ENCODE data around the gene CEP63. TPM values are rescaled to one million over a fixed set of nuclear protein-coding genes. Genes with fewer than 3 reads are reported as not detected.

CEP63 gene
- polyA plus RNA-seq, 1 experiment = 16.3 TPM

DNA sequence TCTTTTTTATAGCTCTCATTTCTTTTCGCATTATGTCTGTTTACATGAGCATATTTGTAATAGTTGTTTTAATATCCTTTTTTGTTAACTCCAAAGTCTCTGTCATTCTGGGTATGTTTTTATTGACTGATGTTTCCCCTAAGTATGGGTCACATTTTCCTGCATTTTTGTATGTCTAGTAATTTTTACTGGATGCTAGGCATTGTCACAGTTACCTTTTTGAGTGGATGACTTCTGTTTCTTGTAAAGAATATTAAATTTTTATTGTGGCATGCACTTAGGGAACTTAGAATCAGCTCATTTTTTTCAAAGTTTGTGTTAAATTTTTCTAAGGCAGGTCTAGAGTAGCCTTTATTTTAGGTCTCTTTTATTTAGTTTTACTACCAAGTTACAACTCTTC, 40.8 kb upstream of the CEP63 start:
- no peak overlapping the region for H3K4me3 ChIP-seq (ENCODE audit: low read depth, low read length)
- H3K27me3 ChIP-seq (ENCODE audit: control insufficient read depth, insufficient read depth, low read length) = no peaks in the 10 kb centered on the region
- no peaks in the 10 kb centered on the region for H3K9me3 ChIP-seq (ENCODE audit: control insufficient read depth, insufficient read depth, low read length)
- no peak for DNase-seq (ENCODE audit: low read depth, low spot score)
- TF ChIP-seq, protein P1, sequence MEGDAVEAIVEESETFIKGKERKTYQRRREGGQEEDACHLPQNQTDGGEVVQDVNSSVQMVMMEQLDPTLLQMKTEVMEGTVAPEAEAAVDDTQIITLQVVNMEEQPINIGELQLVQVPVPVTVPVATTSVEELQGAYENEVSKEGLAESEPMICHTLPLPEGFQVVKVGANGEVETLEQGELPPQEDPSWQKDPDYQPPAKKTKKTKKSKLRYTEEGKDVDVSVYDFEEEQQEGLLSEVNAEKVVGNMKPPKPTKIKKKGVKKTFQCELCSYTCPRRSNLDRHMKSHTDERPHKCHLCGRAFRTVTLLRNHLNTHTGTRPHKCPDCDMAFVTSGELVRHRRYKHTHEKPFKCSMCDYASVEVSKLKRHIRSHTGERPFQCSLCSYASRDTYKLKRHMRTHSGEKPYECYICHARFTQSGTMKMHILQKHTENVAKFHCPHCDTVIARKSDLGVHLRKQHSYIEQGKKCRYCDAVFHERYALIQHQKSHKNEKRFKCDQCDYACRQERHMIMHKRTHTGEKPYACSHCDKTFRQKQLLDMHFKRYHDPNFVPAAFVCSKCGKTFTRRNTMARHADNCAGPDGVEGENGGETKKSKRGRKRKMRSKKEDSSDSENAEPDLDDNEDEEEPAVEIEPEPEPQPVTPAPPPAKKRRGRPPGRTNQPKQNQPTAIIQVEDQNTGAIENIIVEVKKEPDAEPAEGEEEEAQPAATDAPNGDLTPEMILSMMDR (IDR thresholded peaks at IDR 0.05; ENCODE audit: low read depth, low read length) = no peak
- no peak overlapping the region for H3K27ac ChIP-seq (ENCODE audit: low read depth, low read length)
- ChIA-PET CTCF (interaction anchor here (0.6 to 2.3 kb wide), 3 partner anchors 30 to 262 kb away, joined by 4 to 13 read pairs (median 11); no protein-coding TSS in a partner anchor), POLR2A (interaction anchor here (1.0 to 1.3 kb wide), 2 partner anchors 17 to 70 kb away, joined by 3 to 4 read pairs; no protein-coding TSS in a partner anchor)

DNA sequence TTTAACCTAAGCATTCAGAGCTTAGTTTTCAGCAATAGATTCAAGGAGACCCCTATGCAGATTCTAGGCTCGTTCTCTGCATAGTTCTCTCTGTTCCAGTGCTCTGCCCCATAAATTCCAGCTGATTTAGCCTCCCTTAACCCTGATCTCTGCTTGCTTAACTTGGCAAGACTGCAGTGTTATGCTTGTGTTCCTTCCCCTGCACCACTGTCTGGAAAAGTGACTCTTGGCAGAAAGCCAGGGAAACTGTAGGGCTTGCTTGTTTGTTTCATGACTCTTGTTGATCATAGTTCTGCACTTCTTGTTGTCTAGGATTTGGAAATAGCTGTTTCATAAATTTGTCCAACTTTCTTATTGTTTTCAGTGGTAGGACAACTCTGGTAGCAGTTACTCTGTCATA, 40.2 kb upstream of the CEP63 start:
- ChIA-PET CTCF (interaction anchor here (1.1 to 2.3 kb wide), 4 partner anchors 9 to 137 kb away, joined by 3 to 13 read pairs (median 7); no protein-coding TSS in a partner anchor), POLR2A (interaction anchor here (0.6 to 1.3 kb wide), 5 partner anchors 16 to 81 kb away, joined by 3 to 5 read pairs (median 4); no protein-coding TSS in a partner anchor)
- H3K27ac ChIP-seq (ENCODE audit: low read depth, low read length) = no peak overlapping the region
- H3K27me3 ChIP-seq (ENCODE audit: control insufficient read depth, insufficient read depth, low read length) = no peaks in the 10 kb centered on the region
- no peak overlapping the region for H3K4me3 ChIP-seq (ENCODE audit: low read depth, low read length)
- TF ChIP-seq, protein P1 (IDR thresholded peaks at IDR 0.05; ENCODE audit: low read depth, low read length) = no peak
- H3K9me3 ChIP-seq (ENCODE audit: control insufficient read depth, insufficient read depth, low read length) = no peaks in the 10 kb centered on the region
- DNase-seq (ENCODE audit: low read depth, low spot score) = no peak

DNA sequence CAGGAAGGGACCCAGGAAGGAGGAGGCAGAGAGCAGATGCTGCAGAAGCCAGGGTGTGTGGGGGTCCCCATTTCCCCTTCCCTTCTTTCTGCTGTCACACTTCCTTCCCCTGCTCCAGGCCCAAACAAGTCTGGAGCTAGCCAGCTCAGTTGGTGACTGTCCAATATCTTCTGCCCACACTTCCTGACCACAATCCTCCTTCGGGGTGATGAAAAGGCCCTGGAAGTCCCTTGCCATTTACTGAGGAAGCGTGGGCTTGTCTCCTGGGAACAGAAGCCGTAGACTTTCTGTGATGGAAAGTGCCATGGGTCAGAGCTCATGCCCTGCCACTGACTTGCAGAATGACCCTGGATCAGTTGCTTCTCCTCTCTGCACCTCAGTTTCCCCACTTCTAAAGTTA, 39.1 kb upstream of the CEP63 start:
- H3K9me3 ChIP-seq (ENCODE audit: control insufficient read depth, insufficient read depth, low read length) = no peaks in the 10 kb centered on the region
- no peaks in the 10 kb centered on the region for H3K27me3 ChIP-seq (ENCODE audit: control insufficient read depth, insufficient read depth, low read length)
- no peak for DNase-seq (ENCODE audit: low read depth, low spot score)
- ChIA-PET POLR2A (interaction anchor here (1.0 to 1.1 kb wide), 3 partner anchors 72 to 83 kb away, joined by 3 to 5 read pairs (median 4); partner anchors contain the start of gene AMOTL2), CTCF (interaction anchor here (1.1 to 2.3 kb wide), 3 partner anchors 10 to 138 kb away, joined by 3 to 13 read pairs (median 11); no protein-coding TSS in a partner anchor)
- TF ChIP-seq, protein P1 (IDR thresholded peaks at IDR 0.05; ENCODE audit: low read depth, low read length) = no peak
- no peak overlapping the region for H3K4me3 ChIP-seq (ENCODE audit: low read depth, low read length)
- peak overlapping the region; percentile 21 for H3K27ac ChIP-seq (ENCODE audit: low read depth, low read length)

DNA sequence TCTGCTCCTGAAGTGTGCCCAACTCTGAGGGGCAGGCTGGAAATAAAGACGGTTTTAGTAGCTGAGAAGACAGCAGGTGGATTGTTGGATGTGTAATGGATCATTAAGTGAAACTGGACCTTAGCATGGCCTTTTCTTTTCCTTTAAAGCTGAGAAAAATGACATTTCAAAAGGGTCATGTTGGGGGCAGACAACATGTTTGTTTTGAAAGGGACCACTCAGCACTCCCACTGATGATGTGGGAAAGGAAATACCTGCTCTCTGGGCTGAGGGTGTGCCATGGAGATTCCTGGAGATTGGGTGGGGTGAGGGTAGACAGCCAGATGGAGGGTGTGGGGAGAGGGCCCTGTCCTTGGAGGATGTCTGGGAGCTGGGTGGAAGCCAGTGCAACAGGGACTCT, 38.5 kb upstream of the CEP63 start:
- TF ChIP-seq, protein P1 (IDR thresholded peaks at IDR 0.05; ENCODE audit: low read depth, low read length) = no peak
- ChIA-PET POLR2A (no interaction called here), CTCF (interaction anchor here (2.3 kb wide), 1 partner anchor 139 kb away, joined by 11 read pairs; no protein-coding TSS in a partner anchor)
- Histone ChIP-seq H3K4me3 (ENCODE audit: low read depth, low read length) (no peak overlapping the region), H3K9me3 (ENCODE audit: control insufficient read depth, insufficient read depth, low read length) (no peaks in the 10 kb centered on the region), H3K27me3 (ENCODE audit: control insufficient read depth, insufficient read depth, low read length) (no peaks in the 10 kb centered on the region), H3K27ac (ENCODE audit: low read depth, low read length) (no peak overlapping the region)
- DNase-seq (ENCODE audit: low read depth, low spot score) = no peak

DNA sequence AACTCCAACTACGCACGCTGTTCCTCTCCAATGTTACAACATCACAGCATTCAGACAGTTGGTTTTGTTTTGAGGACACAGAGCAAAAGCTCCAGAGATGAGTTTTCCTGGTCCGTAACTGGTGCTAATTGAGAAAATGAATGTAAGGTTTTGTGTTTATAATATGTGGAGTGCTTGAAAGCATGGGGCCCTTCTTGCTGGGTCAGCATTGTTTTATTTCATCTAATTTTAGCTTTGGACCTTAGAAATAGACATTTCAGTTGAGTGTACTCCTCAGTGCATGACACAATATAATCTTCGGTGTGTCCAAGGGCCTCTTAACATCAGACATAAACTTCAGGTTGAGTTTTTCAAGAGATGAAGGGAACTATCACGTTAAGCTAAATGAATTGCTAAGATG, 37.2 kb upstream of the CEP63 start:
- no peak overlapping the region for H3K27ac ChIP-seq (ENCODE audit: low read depth, low read length)
- H3K4me3 ChIP-seq (ENCODE audit: low read depth, low read length) = no peak overlapping the region
- TF ChIP-seq, protein P1 (IDR thresholded peaks at IDR 0.05; ENCODE audit: low read depth, low read length) = no peak
- DNase-seq (ENCODE audit: low read depth, low spot score) = no peak
- no peaks in the 10 kb centered on the region for H3K27me3 ChIP-seq (ENCODE audit: control insufficient read depth, insufficient read depth, low read length)
- ChIA-PET POLR2A (interaction anchor here (1.6 kb wide), 1 partner anchor 83 kb away, joined by 3 read pairs; no protein-coding TSS in a partner anchor), CTCF (interaction anchor here (0.7 to 1.8 kb wide), 12 partner anchors 8 to 143 kb away, joined by 3 to 10 read pairs (median 4); partner anchors contain the start of gene AMOTL2)
- H3K9me3 ChIP-seq (ENCODE audit: control insufficient read depth, insufficient read depth, low read length) = no peaks in the 10 kb centered on the region
